Mesenchymal stem cell (in vitro differentiated cells and primary cell): Measurements from ENCODE around the gene ZBTB46.
A peak's percentile ranks its signal among the peaks of the same experiment; 100 is the strongest.

Source experiments
- DNase-seq: peaks from one replicate; pipeline ENCODE4 v3.0.0-alpha.2; 2013
- H2AFZ ChIP-seq: one replicate; pipeline ENCODE4 v1.6.1; 2013; ENCODE audit warnings: low read depth, mild to moderate bottlenecking, control low read depth, inconsistent platforms, low read length, moderate library complexity
- H2AK5ac ChIP-seq: 2 replicates; pipeline ENCODE4 v1.6.1; 2013; ENCODE audit warnings: low read length, moderate library complexity, mild to moderate bottlenecking, inconsistent platforms; ENCODE audit not compliant: severe bottlenecking
- H2BK120ac ChIP-seq: one replicate; pipeline ENCODE4 v1.6.1; 2013; ENCODE audit warnings: low read depth, mild to moderate bottlenecking, inconsistent platforms, low read length, moderate library complexity
- H2BK12ac ChIP-seq, 2 experiments: one replicate each; pipeline ENCODE4 v1.6.1; 2013; ENCODE audit warnings: inconsistent platforms in 2 of 2, low read length in 2 of 2, mild to moderate bottlenecking in 2 of 2, moderate library complexity in 2 of 2, control low read depth in 1 of 2
- H2BK15ac ChIP-seq: one replicate; pipeline ENCODE4 v1.6.1; 2013; ENCODE audit warnings: mild to moderate bottlenecking, low read depth, inconsistent platforms; ENCODE audit not compliant: poor library complexity, severe bottlenecking
- H2BK5ac ChIP-seq: 2 replicates; pipeline ENCODE4 v1.6.1; 2013; ENCODE audit warnings: low read depth, mild to moderate bottlenecking, low read length, control low read depth, inconsistent platforms; ENCODE audit not compliant: poor library complexity, severe bottlenecking
- H3K14ac ChIP-seq, 2 experiments: one replicate each; pipeline ENCODE4 v1.6.1; 2013; ENCODE audit warnings: inconsistent platforms in 2 of 2, low read length in 2 of 2, control low read depth in 1 of 2, mild to moderate bottlenecking in 1 of 2, moderate library complexity in 1 of 2
- H3K18ac ChIP-seq, 2 experiments: one replicate each; pipeline ENCODE4 v1.6.1; 2013; ENCODE audit warnings: inconsistent platforms in 2 of 2, low read length in 2 of 2, control low read depth in 1 of 2, low read depth in 1 of 2, mild to moderate bottlenecking in 1 of 2
- H3K23ac ChIP-seq, 2 experiments: one replicate each; pipeline ENCODE4 v1.6.1; 2013; ENCODE audit warnings: inconsistent platforms in 2 of 2, low read length in 2 of 2, mild to moderate bottlenecking in 2 of 2, moderate library complexity in 2 of 2, control low read depth in 1 of 2
- H3K27ac ChIP-seq: 2 replicates; pipeline ENCODE4 v1.5.1; 2013; ENCODE audit warnings: mild to moderate bottlenecking, moderate library complexity, low read length, control low read depth, inconsistent platforms; ENCODE audit not compliant: poor library complexity, severe bottlenecking
- H3K27me3 ChIP-seq, 2 experiments: 2 replicates each; pipeline versions ENCODE4 v1.6.1 to v1.7.0; 2013; ENCODE audit warnings: low read length in 2 of 2, mild to moderate bottlenecking in 2 of 2, moderate library complexity in 2 of 2, control low read depth in 1 of 2, inconsistent platforms in 1 of 2; ENCODE audit not compliant: control insufficient read depth in 1 of 2, insufficient read depth in 1 of 2
- H3K36me3 ChIP-seq, 2 experiments: 2 replicates each; pipeline versions ENCODE4 v1.6.1 to v1.7.0; 2013; ENCODE audit warnings: low read length in 2 of 2, control low read depth in 1 of 2, inconsistent platforms in 1 of 2, low read depth in 1 of 2, mild to moderate bottlenecking in 1 of 2; ENCODE audit not compliant: insufficient read depth in 2 of 2, control insufficient read depth in 1 of 2
- H3K4ac ChIP-seq, 2 experiments: one replicate each; pipeline ENCODE4 v1.6.1; 2013; ENCODE audit warnings: inconsistent platforms in 2 of 2, low read length in 2 of 2, mild to moderate bottlenecking in 2 of 2, moderate library complexity in 2 of 2, control low read depth in 1 of 2, low read depth in 1 of 2
- H3K4me1 ChIP-seq: 2 replicates; pipeline ENCODE4 v1.6.1; 2013; ENCODE audit warnings: low read depth, low read length, control low read depth; ENCODE audit not compliant: control insufficient read depth, insufficient read depth
- H3K4me2 ChIP-seq: 2 replicates; pipeline ENCODE4 v1.6.1; 2013; ENCODE audit warnings: low read length, mild to moderate bottlenecking, inconsistent platforms; ENCODE audit not compliant: poor library complexity, severe bottlenecking
- H3K4me3 ChIP-seq, 2 experiments: 2 replicates each; pipeline versions ENCODE4 v1.5.1 to v1.7.0; 2013; ENCODE audit warnings: low read length in 2 of 2, mild to moderate bottlenecking in 2 of 2, control low read depth in 1 of 2, low read depth in 1 of 2; ENCODE audit not compliant: insufficient read depth in 1 of 2
- H3K79me1 ChIP-seq: replicated peaks from 2 replicates; pipeline ENCODE4 v1.6.1; 2013; ENCODE audit warnings: mild to moderate bottlenecking, control low read depth, low read length, inconsistent platforms; ENCODE audit not compliant: poor library complexity, severe bottlenecking
- H3K9ac ChIP-seq: 2 replicates; pipeline ENCODE4 v1.7.0; 2013; ENCODE audit warnings: mild to moderate bottlenecking, low read length, moderate library complexity
- H3K9me3 ChIP-seq: 2 replicates; pipeline ENCODE4 v1.7.0; 2013; ENCODE audit warnings: mild to moderate bottlenecking, low read length; ENCODE audit not compliant: control insufficient read depth
- H4K8ac ChIP-seq: one replicate; pipeline ENCODE4 v1.6.1; 2013; ENCODE audit warnings: inconsistent platforms, mild to moderate bottlenecking, low read length, moderate library complexity
- H4K91ac ChIP-seq: one replicate; pipeline ENCODE4 v1.6.1; 2013; ENCODE audit warnings: mild to moderate bottlenecking, low read length, inconsistent platforms
- WGBS: methylation state at CpG from one replicate; pipeline ENCODE4 v1.1.7; 2013; ENCODE audit warnings: mixed read lengths; 5-methylcytosine and 5-hydroxymethylcytosine counted together

Gene ZBTB46

DNA sequence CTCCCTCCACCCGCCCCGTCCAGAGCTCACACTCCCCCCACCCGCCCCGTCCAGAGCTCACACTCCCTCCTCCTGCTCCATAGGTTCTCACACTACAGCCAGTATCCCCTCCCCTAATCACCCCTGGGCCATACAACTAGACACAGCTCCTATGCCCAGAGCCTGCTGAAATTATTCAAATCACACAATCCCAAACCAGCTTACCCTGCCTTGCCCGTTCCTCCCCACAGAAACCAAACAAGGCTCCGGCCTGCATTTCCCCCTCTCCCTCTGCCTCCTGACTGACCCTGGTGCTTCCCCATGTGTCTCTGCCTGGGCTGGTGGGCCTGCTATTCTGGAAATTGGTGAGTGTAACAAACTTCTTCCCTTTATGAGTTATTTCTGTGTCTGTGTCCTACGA, 72.9 kb downstream of the ZBTB46 start:
- Histone ChIP-seq H3K36me3 (peaks cover 0 to 17% of the 10 kb centered on the region in 2 experiments), H3K4ac (no peak overlapping the region), H2BK120ac (no peak overlapping the region), H3K23ac (no peak overlapping the region), H3K14ac (no peak overlapping the region), H2BK15ac (no peak overlapping the region), H3K18ac (no peak overlapping the region), H3K4me1 (no peaks in the 10 kb centered on the region), H3K79me1 (peaks cover 5% of the 10 kb centered on the region), H2AK5ac (no peak overlapping the region), H4K8ac (no peak overlapping the region), H2AFZ (no peak overlapping the region), H3K9me3 (no peaks in the 10 kb centered on the region), H3K9ac (no peak overlapping the region), H2BK12ac (no peak overlapping the region), H3K27me3 (peaks cover 0 to 7% of the 10 kb centered on the region in 2 experiments), H3K27ac (no peak overlapping the region), H4K91ac (no peak overlapping the region), H3K4me3 (no peak overlapping the region), H3K4me2 (no peak overlapping the region), H2BK5ac (no peak overlapping the region)
- WGBS, result 83% methylated on average over 7 of the region's 7 CpGs
- DNase-seq, result no peak

DNA sequence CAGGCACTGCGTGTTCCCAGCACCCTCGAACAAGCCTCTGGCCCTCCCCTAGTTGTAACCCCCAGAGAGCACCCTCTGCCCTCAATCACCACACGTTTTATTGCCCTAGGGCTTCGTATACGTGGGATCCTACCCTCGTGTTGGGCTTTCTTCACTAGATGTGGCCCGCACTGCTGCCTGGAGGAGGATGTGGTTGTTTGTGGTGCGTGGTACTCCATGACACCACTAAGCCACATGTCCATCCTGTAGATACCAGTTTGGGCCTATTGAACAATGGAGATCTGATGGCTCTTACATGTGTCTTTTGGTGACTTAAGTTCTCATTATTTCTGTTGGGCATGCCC, 74.4 kb downstream of the ZBTB46 start:
- H3K4me2 ChIP-seq, result no peak overlapping the region
- WGBS, result 81% methylated on average over 6 of the region's 8 CpGs
- no peak overlapping the region for H4K91ac ChIP-seq
- no peak overlapping the region for H2BK120ac ChIP-seq
- H3K27ac ChIP-seq, result no peak overlapping the region
- H3K4ac ChIP-seq, result no peak overlapping the region
- H4K8ac ChIP-seq, result no peak overlapping the region
- no peak for DNase-seq
- H3K27me3 ChIP-seq, result peaks cover 0 to 7% of the 10 kb centered on the region in 2 experiments
- no peak overlapping the region for H3K23ac ChIP-seq
- no peak overlapping the region for H3K4me3 ChIP-seq
- no peaks in the 10 kb centered on the region for H3K9me3 ChIP-seq
- H2AK5ac ChIP-seq, result no peak overlapping the region
- no peak overlapping the region for H3K9ac ChIP-seq
- H3K4me1 ChIP-seq, result no peaks in the 10 kb centered on the region
- no peak overlapping the region for H2BK15ac ChIP-seq
- no peak overlapping the region for H2BK12ac ChIP-seq
- no peak overlapping the region for H2BK5ac ChIP-seq
- no peak overlapping the region for H3K18ac ChIP-seq
- H3K79me1 ChIP-seq, result peaks cover 7% of the 10 kb centered on the region
- H3K36me3 ChIP-seq, result peaks cover 0 to 30% of the 10 kb centered on the region in 2 experiments
- H2AFZ ChIP-seq, result no peak overlapping the region
- peak overlapping the region in 1 of 2 experiments; percentile 74 for H3K14ac ChIP-seq

DNA sequence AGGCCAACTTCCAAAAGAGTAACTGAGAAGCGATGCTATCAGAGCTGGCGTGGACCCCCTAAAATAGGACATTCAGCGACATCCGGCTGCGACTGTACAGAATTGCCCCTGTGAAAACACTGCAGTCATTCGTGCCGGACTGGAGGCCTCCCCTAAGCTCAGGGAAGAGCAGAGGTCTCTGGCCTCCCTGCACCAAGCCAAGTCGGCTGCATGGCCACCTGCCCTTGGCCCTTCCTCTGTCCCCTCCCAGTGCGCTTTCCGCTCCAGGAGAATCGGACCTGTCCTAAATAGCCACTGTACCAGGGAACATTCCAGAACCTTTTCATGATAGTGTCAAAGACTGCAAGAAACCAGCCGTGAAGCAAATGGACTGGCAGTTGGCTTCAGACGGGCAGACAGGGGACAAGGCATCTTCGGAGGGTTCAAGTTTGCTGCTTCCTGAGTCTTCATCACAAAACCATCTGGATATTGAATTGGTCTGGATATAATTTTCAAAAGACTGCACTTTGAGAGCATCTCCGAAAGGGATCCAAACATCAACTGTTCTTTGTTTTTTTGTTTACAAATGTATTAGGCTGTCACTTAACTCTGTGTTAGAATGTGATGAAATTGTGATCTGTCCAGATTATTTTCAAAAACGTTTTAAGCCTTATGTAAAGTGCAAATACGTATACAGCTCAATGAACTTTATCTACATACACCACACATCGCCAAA, 75.0 kb downstream of the ZBTB46 start:
- Histone ChIP-seq H4K91ac (no peak overlapping the region), H3K27me3 (peaks cover 0 to 7% of the 10 kb centered on the region in 2 experiments), H3K4me1 (no peaks in the 10 kb centered on the region), H3K14ac (no peak overlapping the region), H3K4ac (no peak overlapping the region), H2BK12ac (no peak overlapping the region), H4K8ac (no peak overlapping the region), H2AK5ac (no peak overlapping the region), H3K4me3 (no peak overlapping the region), H3K36me3 (peaks cover 0 to 33% of the 10 kb centered on the region in 2 experiments), H2BK120ac (no peak overlapping the region), H3K18ac (no peak overlapping the region), H3K9ac (no peak overlapping the region), H2BK15ac (no peak overlapping the region), H3K27ac (no peak overlapping the region), H2BK5ac (no peak overlapping the region), H2AFZ (no peak overlapping the region), H3K4me2 (no peak overlapping the region), H3K9me3 (no peaks in the 10 kb centered on the region), H3K23ac (no peak overlapping the region), H3K79me1 (peaks cover 7% of the 10 kb centered on the region)
- WGBS, result 85% methylated on average over 17 of the region's 18 CpGs
- no peak for DNase-seq

- Histone ChIP-seq H3K9me3 (no peaks in the 10 kb centered on the region), H3K27ac (no peak overlapping the region), H3K27me3 (peaks cover 0 to 7% of the 10 kb centered on the region in 2 experiments), H4K8ac (peak overlapping the region; percentile 27), H3K4me2 (no peak overlapping the region), H3K14ac (no peak overlapping the region), H2BK12ac (no peak overlapping the region), H3K4me3 (no peak overlapping the region), H2BK120ac (no peak overlapping the region), H3K36me3 (peaks cover 0 to 38% of the 10 kb centered on the region in 2 experiments), H4K91ac (no peak overlapping the region), H3K4ac (no peak overlapping the region), H3K23ac (no peak overlapping the region), H3K18ac (no peak overlapping the region), H2BK5ac (no peak overlapping the region), H2AFZ (no peak overlapping the region), H3K4me1 (no peaks in the 10 kb centered on the region), H3K9ac (no peak overlapping the region), H3K79me1 (peaks cover 4% of the 10 kb centered on the region), H2AK5ac (no peak overlapping the region), H2BK15ac (no peak overlapping the region)
- WGBS, result 78% methylated on average over 10 of the region's 16 CpGs
- DNase-seq, result no peak
These were observed 77.1 kb downstream of the ZBTB46 start for GRCh38 chr20:63754008-63754407.
